GM19324 (cell line): ENCODE data around the gene OR52R1.
"Not testable (repeated sequence)": the region's sequence is repeated elsewhere in the genome, so short reads cannot be mapped to it uniquely, and the experiment has no call there.

ENCODE experiments used
- ATAC-seq: cut with Tn5 transposase; IDR thresholded peaks from one replicate; pipeline ENCODE4 v1.9.1; 2021; ENCODE audit warnings: mild to moderate bottlenecking, moderate library complexity; ENCODE audit not compliant: unreplicated experiment, low FRiP score

Gene OR52R1

DNA sequence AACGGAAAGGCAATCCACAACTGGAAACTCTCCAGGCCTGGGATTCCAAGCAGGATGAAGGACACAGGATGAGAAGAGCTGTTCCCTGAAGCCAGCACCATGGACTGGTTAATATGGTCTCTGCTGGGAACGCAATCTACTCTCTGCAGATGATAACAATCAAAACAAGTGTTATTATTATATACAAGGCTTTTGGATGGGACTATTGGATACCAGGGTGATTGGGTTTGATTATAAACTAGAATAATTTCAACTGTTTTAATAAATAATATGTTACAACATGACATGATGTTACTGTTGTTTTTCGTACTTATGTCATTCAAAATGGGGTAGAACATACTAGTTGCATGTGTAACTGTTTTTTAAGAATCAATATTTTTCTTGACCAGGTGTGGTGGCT lies at the start of gene OR52R1:
OR52R1 (minus strand) TSS at position 101 of the 400 bp plus-strand sequence; CDS start at position 101, 0 bp downstream.
- no peak for ATAC-seq

DNA sequence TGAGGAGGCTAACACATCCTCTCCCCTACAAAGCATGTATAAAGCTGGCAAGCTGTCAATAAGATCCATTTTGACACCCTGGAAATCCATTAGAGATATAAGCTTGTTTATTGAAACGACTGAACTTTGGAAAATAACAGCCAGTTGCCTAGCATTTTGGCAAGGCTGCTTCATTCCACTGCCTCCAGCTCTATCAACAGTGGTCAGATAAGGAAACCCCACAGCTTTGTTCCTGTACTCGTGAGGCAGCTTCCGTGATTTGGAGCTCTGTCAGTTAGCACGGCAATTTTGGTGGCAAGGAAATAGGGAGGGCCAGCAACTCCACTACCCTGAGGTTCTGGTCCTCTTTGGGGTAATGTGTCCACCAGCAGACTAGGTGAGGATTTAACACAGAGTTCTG lies 46.9 kb upstream of the OR52R1 start:
- no peak for ATAC-seq

DNA sequence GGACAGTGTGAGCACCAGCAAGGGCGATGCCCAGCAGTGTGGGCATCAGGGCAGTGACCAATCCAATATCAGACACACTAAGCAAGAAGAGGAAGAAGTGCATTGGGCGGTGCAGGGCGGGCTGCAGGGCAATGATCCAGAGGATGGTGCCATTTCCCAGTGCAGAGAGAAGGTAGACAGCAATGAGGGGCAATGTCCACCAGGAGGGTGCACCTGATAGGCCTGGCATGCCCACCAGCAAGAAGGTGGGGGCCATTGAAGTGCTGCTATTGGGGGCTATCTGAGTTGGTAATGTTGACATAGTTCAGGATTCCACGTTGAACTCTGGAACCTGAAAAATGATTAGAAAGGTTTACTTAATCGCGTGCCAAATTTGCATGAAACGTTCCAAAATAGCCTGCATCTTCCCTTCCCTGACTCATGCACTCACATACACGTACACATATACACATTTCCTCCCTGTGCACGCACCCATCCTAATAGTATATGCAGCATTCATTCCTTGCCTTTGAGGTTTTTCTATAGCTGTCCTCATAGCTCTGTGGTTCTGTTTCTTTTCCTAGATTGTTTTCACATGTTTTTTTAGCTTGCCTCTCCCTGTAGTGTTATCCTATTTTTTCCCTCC lies 44.8 kb upstream of the OR52R1 start, which contains the start of gene OR51S1:
OR51S1 (minus strand) TSS at position 301 of the 625 bp plus-strand sequence; CDS start at position 301, 0 bp downstream.
- ATAC-seq: no peak

DNA sequence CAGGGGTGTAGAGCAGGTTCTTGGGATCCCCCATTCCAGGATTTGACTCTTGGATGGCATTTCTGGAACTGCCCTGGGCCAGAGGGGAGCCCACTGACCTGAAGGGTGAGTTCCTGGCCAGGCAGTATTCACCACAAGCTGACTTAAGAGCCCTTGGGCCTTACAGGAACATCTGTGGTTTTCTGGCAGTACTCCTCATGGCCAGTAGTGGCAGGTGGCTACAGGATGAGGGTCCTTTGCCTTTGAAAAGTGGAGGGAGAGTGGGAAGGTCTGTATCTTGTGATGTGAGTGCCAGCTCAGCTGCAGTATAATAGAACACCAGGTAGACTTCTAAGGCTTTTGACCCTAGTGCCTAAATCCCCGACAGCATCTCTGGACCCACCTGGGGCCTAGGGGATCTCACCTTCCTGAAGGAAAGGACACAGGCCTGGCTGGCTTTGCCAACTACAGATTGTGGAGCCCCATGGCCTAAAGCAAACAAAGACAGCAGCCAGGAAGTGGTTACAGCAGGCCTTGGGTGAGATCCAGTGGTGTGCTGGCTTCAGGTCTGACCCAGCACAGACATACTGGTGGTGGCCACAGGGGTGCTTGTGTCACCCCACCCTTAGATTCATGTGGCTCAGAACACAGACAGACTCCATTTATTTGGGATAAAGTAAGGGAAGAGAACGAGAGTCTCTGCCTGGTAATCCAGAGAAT lies 35.8 kb upstream of the OR52R1 start:
- ATAC-seq: no peak

DNA sequence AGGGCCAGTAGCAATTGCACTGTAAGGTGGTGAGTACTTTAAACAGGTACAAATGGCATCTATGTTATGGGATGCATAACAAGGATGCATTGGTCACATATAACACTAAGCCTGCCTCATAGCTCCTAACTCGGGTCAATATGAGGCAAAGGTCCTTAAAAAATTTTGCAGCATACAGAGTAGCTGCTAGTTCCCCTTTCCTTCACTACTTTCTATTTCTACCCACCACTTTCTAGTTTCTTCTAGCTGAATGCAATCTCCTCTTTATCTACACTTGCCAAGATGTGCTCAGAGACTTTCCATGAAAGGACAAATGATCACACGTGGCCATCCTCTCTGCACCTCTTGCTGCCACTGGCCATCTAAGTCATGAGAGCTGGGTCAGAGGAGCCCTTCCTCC lies 26.7 kb upstream of the OR52R1 start:
- no peak for ATAC-seq

DNA sequence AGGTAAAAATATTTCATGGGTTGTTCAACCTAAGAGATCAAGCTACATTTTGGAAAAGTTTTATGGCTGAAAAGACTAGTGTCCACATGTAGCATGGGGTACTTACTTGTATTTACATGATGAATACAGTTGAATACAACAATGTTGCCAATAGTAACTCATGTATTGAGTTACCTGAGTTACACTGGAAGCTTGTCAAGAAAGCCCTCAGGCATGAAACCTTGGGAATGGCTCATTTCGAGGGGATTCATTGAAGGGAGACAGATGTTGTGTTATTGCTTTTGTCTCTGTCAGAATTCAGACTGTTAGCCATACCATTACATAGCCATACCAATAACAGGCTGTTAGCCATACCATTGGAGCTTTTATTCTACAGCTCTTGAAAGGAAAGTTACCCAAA lies 26.2 kb upstream of the OR52R1 start:
- no peak for ATAC-seq

DNA sequence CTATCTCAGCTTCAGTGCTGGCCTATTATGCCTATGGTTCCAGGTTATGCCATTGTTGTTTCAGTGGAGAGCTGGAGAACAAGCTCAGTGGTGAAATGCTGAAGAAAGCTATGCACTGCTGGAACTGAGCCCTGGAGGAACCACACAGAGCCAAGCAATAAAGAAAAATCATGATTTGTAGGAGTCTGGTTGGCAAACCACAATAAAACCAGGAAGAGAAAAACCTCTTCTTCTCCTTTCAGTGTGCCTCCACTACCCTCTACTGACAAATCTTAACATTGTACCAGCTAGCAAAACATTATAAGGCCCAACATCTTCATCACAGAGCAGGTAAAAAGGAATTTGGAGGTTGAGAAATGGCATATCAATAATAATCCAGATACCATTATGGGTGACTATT lies 22.2 kb upstream of the OR52R1 start:
- no peak for ATAC-seq

DNA sequence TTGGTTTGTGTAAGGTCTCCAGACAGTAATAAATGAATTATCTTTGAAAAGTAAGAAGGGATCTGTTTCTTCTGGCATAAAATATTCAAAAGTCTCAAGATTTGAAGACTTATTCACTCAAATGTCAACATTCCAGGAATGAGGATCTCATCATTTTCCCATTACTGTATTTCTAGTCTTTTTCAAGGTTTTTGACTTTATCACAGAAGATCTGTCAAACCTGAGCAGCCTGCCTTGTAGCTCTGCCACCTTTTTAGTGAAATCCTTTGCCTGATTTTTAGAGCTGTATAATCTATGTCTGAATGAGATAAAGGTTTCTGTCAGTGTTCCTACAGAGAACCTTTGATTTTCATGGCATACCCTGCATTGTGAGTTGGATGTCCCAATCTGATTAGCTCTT lies 21.0 kb upstream of the OR52R1 start:
- no peak for ATAC-seq

DNA sequence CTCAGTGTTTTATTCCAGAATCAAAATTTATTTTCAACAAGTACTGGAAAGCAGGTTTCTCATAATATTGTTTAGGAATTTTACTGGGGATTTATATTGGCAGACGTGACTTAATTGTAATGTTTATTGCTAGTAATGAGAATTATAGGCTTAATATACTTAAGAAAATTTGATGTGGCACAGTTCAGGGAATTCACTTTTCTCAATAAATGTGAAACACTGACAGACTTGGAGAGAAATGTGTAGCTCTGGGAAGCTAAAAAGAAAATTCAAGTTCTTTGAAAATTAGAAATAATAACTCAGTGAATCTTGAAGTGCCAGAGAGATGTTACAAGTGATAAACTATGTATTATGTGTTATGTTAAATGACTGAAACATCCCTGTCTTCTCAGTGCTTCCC lies 16.8 kb upstream of the OR52R1 start, which contains the start of gene OR51F2:
OR51F2 (plus strand) TSS at position 301 of the 400 bp plus-strand sequence. CDS start 101 bp downstream, outside the sequence.
- ATAC-seq: no peak

DNA sequence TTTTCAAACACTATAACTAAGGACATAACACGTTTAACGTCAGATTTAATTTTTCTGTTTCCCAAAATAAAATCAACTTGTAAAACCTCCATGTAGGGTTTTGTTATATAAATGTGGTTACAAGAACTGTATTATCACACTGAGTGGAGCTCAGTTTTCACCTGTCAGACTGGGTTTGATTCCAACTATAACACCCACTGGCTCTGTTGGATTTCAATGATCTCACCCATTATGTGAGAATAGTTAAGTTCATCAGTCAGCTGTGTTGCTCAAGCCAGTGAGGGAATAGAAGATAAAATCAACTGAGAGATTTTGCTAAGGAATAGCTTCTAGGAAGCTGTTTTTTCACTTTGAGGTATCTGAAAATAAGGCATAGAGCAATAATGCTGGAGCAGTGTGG lies 5.1 kb upstream of the OR52R1 start:
- no peak for ATAC-seq

DNA sequence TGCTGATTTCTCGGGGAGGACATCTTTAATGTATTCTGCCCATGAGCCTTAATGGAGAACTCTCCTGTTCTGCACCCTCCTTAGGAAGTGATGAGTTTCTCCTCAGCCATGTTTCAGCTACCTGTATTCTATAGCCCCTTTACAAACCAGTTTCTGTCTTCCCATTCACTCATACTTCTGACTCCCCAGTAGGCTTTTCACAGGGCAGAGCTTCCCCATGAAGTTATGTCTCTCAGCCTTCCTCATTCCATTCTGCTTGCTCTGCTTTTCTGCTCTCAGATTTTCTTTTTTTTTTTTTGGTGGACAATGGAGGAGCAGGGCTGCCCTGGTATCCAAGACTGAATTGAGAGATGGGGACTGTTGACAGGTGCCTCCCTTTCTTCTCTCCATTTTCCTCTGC lies 4.3 kb upstream of the OR52R1 start:
- no peak for ATAC-seq

DNA sequence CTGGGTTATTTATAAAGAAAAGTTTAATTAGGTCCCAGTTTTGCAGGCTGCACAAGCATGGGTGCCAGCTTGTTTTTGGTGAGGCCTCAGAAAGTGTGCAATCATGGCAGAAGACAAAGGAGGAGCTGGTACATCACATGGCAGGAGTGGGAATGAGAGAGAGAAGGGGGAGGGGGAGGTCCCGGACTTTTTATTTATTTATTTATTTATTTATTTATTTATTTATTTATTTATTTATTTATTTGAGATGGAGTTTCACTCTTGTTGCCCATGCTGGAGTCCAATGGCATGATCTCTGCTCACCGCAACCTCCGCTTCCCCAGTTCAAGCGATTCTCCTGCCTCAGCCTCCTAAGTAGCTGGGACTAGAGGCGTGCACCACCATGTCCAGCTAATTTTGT lies 2.9 kb downstream of the OR52R1 start:
- ATAC-seq: not testable (repeated sequence)

DNA sequence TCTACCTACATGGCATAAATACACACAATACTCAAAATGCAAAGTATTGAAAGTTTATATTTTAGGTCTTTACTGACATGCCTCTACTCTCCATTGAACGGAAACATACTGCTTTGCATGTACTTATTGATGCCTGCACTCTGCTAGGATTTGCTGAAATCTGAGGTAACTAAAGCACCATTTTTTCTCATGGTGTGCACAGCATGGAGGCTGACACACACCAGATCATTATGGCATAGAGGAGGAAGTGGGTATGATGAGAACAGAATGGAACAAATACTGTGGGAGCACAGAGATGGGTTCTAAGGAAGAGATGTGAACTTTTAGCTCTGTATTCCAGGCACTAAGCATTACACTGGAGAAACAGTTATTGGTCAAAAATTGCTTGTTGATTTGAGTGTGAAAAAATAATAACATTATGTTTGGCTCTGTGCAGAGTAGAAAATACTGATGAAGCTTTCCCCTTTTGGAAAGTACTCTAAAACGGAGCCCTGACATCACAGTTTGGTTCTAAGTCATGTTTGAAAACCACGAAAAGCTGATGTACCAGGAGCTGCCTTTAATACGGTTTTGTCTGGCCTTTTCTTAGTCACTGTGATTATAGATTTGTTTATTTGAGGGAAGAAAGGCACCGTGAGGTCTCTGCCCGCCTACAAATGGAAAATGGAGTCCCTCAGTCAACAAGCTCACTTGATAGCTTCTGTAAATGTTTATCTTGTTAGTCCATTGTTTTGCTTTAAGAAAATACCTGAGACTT lies 5.6 kb downstream of the OR52R1 start:
- no peak for ATAC-seq

DNA sequence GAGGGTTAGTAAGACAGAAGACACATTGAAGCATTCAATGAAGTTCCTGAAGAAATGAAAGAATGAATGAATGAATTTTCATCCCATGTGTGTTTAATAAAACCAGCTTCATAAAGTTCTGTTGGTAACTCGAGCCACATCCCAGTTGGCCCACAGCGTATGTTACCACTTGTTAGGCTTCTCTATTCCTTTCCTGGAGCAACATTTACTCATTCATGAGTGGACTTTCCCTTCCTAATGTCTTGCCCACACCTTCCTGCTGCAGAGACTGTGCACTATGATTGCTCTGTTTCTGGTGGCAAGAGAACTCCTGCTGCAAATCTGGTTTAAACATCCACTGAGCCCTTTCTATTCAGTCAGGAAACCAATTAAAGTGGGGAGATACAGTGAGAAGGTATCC lies 7.0 kb downstream of the OR52R1 start:
- ATAC-seq: no peak

DNA sequence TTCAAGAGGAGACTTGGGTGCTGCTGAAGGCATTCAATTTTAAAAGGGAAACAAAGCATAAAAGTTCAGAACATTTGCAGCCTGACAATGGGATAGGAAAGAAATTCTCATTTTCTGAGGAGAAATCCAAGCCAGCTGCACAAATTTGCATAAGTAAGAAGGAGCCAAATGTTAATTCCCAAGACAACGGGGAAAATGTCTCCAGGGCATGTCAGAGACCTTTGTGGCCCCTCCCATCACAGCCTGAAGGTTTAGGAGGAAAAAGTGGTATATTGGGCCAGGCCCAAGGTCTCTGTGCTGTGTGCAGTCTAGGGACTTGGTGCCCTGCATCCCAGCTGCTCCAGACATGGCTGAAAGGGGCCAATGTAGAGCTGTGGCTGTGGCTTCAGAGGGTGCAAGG lies 21.7 kb downstream of the OR52R1 start:
- ATAC-seq: no peak

DNA sequence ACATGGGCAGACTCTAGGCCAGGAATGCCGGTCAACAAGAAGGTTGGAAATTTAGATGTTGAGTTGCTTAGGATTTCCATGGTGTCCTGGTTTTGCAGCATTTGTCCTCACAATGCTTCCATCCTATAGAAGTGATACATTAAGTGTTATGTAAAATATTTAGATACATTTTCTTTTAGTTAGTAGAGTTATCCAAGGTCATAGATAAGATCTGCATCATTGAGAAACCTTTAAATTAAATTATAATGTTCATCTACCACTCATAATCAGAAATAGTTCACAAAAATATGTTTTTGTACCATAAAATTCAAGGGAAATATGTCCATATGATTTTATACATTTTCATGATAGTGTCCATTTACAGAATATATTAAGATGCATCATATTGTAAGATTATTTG lies 34.3 kb downstream of the OR52R1 start, which contains the start of gene OR51F1:
OR51F1 (minus strand) TSS at position 101 of the 400 bp plus-strand sequence; CDS start at position 101, 0 bp downstream.
- ATAC-seq: no peak

DNA sequence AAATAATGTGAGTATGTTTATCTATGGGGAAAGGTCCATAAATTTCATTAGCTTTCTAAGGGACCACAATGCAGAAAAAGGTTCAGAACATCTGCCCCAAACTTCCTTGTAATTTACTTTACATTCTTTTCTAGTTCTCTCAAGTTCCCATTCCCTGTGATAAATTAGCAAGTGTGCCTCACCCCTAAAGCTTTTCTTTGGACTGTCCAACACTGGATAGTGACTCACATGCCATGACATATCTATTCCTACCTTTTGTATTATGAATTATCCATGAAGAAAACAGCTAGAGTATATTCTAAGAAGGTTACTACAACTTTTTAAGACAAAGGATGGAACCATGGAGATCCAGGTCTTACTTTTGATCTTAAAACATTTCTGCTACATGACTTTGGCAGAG lies 36.1 kb downstream of the OR52R1 start:
- no peak for ATAC-seq

DNA sequence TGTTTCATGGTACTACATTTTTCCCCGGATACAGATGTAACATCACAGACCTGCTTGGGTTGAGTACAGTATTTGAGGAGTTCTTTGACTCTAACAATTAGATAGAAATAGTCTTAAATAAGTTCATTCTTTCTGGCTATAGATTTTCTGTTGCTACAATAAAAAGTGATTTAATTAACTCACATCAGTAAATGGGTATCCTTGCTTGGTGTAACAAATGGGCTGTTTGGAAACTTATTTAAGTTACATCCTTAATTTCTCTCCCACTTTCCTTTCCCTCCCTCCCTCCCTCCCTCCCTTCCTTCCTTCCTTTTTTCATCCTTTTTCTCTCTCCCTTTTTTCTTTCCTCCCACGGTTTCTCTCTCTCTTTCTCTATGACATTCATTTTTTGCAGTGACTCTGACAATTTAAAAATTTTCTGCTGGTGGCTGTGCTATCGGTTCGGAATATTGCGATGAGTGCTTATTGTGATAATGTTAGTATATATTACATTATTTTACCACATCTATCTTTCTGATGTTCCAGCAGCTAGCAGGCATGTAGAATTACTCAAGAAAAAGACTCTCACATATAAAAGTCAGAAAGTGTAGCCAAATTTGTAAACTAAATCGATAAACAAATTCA lies 37.6 kb downstream of the OR52R1 start:
- ATAC-seq: no peak

DNA sequence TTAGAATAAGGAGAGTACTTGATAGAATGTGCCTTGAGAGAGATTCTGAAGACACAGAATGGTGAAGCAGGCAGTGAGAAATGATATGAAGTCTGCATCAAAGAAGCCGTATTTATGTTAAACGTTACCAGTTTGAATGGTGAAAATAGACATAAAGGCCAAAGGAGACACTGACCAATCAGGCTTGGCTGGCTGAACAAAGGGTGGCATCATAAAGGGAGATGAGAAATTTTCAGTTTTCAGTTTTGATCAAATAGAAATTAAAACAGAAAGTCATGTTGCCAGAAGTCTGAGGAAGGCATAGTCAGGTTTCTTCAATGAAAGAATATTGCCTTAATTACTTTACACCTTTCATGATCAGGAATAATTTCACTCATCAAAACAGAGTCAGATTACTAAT lies 41.1 kb downstream of the OR52R1 start:
- peak; percentile 82 for ATAC-seq
